K562 (cell line): ENCODE data around the gene ALPK1. TPM values are rescaled to one million over a fixed set of nuclear protein-coding genes. Genes with fewer than 3 reads are reported as not detected.

Experiments
- ATAC-seq: fragments of 200-7000 bp; cut with Tn5 transposase; 3 replicates; pipeline ENCODE4 v1.9.1; 2020; ENCODE audit warnings: moderate library complexity
- BruUV-seq: library from RNA; stranded (reverse); fragments of 400-500 nt; replicated peaks from 2 replicates; lab custom pipeline; 2021; lab: Mats Ljungman, UMichigan
- CTCF ChIA-PET: fragments of 300-600 bp; formaldehyde crosslinking; extraction: SDS; loops from one replicate; lab custom pipeline; 2021; ENCODE audit warnings: low intra/inter-chr PET ratio; lab: Yijun Ruan, JAX
- POLR2A ChIA-PET: fragments of 300-600, 350-650 bp; sonication (Branson Sonifier 250); formaldehyde crosslinking; extraction: SDS; loops from one replicate; lab custom pipeline; 2021; ENCODE audit warnings: antibody characterized with exemption, inconsistent platforms; lab: Yijun Ruan, JAX
- DNase-seq, 4 experiments: peaks; one replicate each; pipeline versions ENCODE4 v3.0.0 to v3.0.0-alpha.2; 2011 to 2018; ENCODE audit warnings: low spot score in 3 of 4, mixed read lengths in 3 of 4; ENCODE audit errors: extremely low read depth in 1 of 4
- FAIRE-seq: peaks from 2 replicates; lab custom pipeline; 2011; peaks lifted over from hg19 to GRCh38; lab: Jason Lieb, UNC
- H2AFZ ChIP-seq: 2 replicates; pipeline ENCODE4 v1.6.0; 2011; ENCODE audit warnings: low read depth, low read length, control low read depth, inconsistent platforms
- H3K27ac ChIP-seq: fragments of 200-600 bp; 3 replicates; pipeline ENCODE4 v1.8.0; 2011; ENCODE audit warnings: low read depth, mild to moderate bottlenecking, control low read depth, inconsistent platforms, low read length, moderate library complexity, mixed read lengths; ENCODE audit errors: extremely low read depth
- H3K27me3 ChIP-seq, 2 experiments: fragments of 300-600 bp in 1 of 2; 2 replicates in 1 of 2; 3 replicates in 1 of 2; pipeline versions ENCODE4 v1.6.0 to v1.8.0; 2011; ENCODE audit warnings: inconsistent platforms in 2 of 2, low read length in 2 of 2, mild to moderate bottlenecking in 1 of 2, mixed read lengths in 1 of 2, moderate library complexity in 1 of 2; ENCODE audit not compliant: control insufficient read depth in 2 of 2, insufficient read depth in 2 of 2
- H3K36me3 ChIP-seq: fragments of 300-600 bp; 3 replicates; pipeline ENCODE4 v1.8.0; 2011; ENCODE audit warnings: mild to moderate bottlenecking, low read length, inconsistent platforms; ENCODE audit not compliant: control insufficient read depth, insufficient read depth
- H3K4me1 ChIP-seq, 2 experiments: fragments of 200-600 bp in 1 of 2; replicated peaks in 1 of 2; 2 replicates in 1 of 2; 3 replicates in 1 of 2; pipeline versions ENCODE4 v1.5.1 to v1.8.0; 2011; ENCODE audit warnings: inconsistent platforms in 2 of 2, low read length in 2 of 2, mild to moderate bottlenecking in 1 of 2, mixed read lengths in 1 of 2, moderate library complexity in 1 of 2; ENCODE audit not compliant: control insufficient read depth in 2 of 2, insufficient read depth in 2 of 2
- H3K4me2 ChIP-seq: 2 replicates; pipeline ENCODE4 v1.6.1; 2011; ENCODE audit warnings: low read length, control low read depth, inconsistent platforms, mixed read lengths; ENCODE audit not compliant: insufficient read depth
- H3K4me3 ChIP-seq: fragments of 200-600 bp; sonication (generic), shearing (Covaris generic); 2 replicates; pipeline ENCODE4 v1.5.1; 2016; ENCODE audit warnings: control low read depth, inconsistent platforms
- H3K79me2 ChIP-seq: fragments of 200-600 bp; 3 replicates; pipeline ENCODE4 v1.8.0; 2011; ENCODE audit warnings: low read length, inconsistent platforms; ENCODE audit not compliant: control insufficient read depth, insufficient read depth
- H3K9ac ChIP-seq, 2 experiments: 2 replicates each; pipeline versions ENCODE4 v1.6.0 to v1.6.1; 2011; ENCODE audit warnings: low read depth in 2 of 2, low read length in 2 of 2, control low read depth in 1 of 2, inconsistent platforms in 1 of 2, mild to moderate bottlenecking in 1 of 2, mixed read lengths in 1 of 2; ENCODE audit not compliant: insufficient read depth in 1 of 2
- H3K9me1 ChIP-seq: one replicate; pipeline ENCODE4 v1.6.0; 2011; ENCODE audit warnings: inconsistent platforms, mild to moderate bottlenecking, low read length, moderate library complexity; ENCODE audit not compliant: control insufficient read depth, insufficient read depth
- H3K9me3 ChIP-seq: replicated peaks from 2 replicates; pipeline ENCODE4 v1.5.1; 2011; ENCODE audit warnings: low read depth, low read length, inconsistent platforms; ENCODE audit not compliant: control insufficient read depth, insufficient read depth
- H4K20me1 ChIP-seq: replicated peaks from 2 replicates; pipeline ENCODE4 v1.6.1; 2011; ENCODE audit warnings: low read length, inconsistent platforms, mixed read lengths; ENCODE audit not compliant: control insufficient read depth, insufficient read depth
- NRF1 ChIP-seq, 2 experiments: fragments of 450-650 bp; IDR thresholded peaks in 1 of 2; conservative IDR thresholded peaks in 1 of 2; 2 replicates each; pipeline ENCODE4 v1.6.1; 2014; ENCODE audit warnings: mild to moderate bottlenecking in 2 of 2
- WGBS: fragments of 100-300 bp; shearing (Covaris generic); methylation state at CpG from one replicate; pipeline ENCODE4 v1.1.6; 2016; ENCODE audit warnings: low coverage, mixed read lengths; ENCODE audit not compliant: insufficient coverage; ENCODE audit errors: missing lambda C conversion rate; 5-methylcytosine and 5-hydroxymethylcytosine counted together
- in situ Hi-C: fragments of 300-500 bp; cut with MboI; formaldehyde crosslinking; loops from 4 replicates; pipeline ENCODE4 v1.15.0; 2018; ENCODE audit warnings: inconsistent platforms, mixed read lengths
- intact Hi-C: fragments of 100-400 bp; cut with micrococcal nuclease; formaldehyde crosslinking; loops from 2 replicates; pipeline ENCODE4 v1.14.2; 2022
- polyA plus RNA-seq, 8 experiments: library from polyadenylated mRNA; depleted of rRNA in 4 of 8; stranded (reverse) in 5 of 8; unstranded in 3 of 8; fragments of >200 nt; fragmentation: Nextera tagmentation in 2 of 8; fragmentation: Illumina TruSeq in 1 of 8; extraction: Ambion mirVana in 2 of 8; extraction: Trizol in 1 of 8; gene quantifications; 2 replicates each; pipeline versions ENCODE4 v1.2.1 to v1.2.3, GENCODE V29; 2011 to 2014; ENCODE audit warnings: inconsistent platforms in 1 of 8, missing spikeins in 1 of 8
- total RNA-seq, 7 experiments: library from RNA; depleted of rRNA in 6 of 7; stranded (reverse); fragments of >200 nt in 6 of 7; fragmentation: Illumina TruSeq in 2 of 7; extraction: Trizol in 2 of 7; gene quantifications; 2 replicates each; pipeline versions ENCODE4 v1.2.1 to v1.2.3, GENCODE V29; 2011 to 2021; ENCODE audit warnings: low replicate concordance in 1 of 7
- TF ChIP-seq, protein P1 (sequence below): fragments of 450-650 bp; IDR thresholded peaks from 2 replicates; pipeline ENCODE4 v1.6.1; 2016
- TF ChIP-seq, protein P2 (sequence below): sonication (generic); formaldehyde crosslinking; IDR thresholded peaks from 2 replicates; pipeline ENCODE4 v1.8.0; 2023; ENCODE audit warnings: missing genetic modification reagents, mild to moderate bottlenecking, borderline replicate concordance
- TF ChIP-seq, protein P3 (sequence below): fragments of 450-650 bp; IDR thresholded peaks from 2 replicates; pipeline ENCODE4 v1.6.1; 2018; ENCODE audit warnings: mild to moderate bottlenecking, low read depth; ENCODE audit not compliant: partially characterized antibody

ALPK1 gene
- total and polyA plus RNA-seq, 9 of the 15 experiments (the other 6 are each of a cell fraction or from before 2014, with no cell fraction given) = 2.3 to 6.9 (median 4.6) TPM

DNA sequence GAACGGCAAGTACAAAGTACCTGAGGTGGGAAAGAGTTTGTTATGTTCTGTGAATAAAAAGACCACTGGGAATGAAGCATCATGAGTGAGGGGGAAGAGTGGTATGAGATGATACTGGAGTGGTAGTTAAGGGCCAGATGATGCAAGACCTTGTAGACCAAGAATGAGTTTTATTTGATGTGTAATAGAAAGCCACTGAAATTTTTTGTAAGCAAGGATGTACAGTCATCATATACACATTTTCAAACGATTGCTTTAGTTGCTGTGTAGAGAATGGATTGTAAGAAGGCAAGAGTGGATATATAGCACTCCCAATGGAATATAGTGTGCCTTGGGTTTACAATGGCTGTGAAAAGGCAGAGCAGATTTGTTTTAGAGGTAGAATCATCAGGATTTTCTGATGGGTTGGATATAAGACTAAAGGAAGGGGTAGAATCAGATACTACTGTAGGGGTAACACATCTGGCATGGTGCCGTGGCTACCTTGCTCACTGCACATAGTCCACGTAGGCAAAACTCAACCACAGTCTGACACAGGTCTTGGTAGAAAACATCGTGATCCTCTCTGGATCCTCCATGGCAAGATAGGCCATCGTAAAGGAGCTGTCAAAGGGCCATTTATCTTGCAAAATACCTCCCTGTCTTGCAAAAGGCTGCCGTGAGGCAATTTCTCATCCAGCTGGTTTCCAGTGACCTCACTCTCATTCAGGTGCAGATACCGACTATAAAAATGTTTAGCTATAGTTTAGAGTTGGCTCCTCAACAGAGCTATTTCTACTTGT is 26.3 kb upstream of the ALPK1 start (continued):
- TF ChIP-seq, protein P1, sequence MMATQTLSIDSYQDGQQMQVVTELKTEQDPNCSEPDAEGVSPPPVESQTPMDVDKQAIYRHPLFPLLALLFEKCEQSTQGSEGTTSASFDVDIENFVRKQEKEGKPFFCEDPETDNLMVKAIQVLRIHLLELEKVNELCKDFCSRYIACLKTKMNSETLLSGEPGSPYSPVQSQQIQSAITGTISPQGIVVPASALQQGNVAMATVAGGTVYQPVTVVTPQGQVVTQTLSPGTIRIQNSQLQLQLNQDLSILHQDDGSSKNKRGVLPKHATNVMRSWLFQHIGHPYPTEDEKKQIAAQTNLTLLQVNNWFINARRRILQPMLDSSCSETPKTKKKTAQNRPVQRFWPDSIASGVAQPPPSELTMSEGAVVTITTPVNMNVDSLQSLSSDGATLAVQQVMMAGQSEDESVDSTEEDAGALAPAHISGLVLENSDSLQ = peak; percentile 6; the same call in 1 of the 2 replicates

DNA sequence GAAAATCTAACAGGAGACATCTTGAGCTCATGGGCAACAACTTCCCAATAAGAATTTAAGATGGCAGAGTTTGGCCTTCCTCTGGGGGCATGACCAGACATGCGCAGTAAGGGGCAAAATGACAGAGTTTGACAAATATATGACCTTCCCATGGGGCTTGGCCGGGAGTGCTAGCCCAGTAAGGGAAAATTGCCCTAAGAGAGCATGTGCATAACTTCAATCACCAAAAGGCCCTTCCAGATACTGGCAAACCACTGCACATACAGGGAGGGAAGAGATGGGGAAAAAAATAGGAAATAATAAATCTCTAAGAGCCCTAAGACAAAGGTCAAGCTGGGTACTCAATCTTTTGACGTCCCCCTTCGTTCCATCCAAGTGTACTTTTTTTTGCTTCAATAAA is 24.9 kb upstream of the ALPK1 start:
- POLR2A ChIA-PET = interaction anchor here (2.0 kb wide), 1 partner anchor 13 kb away, joined by 4 read pairs; the partner anchor contains the start of gene TIFA
- in situ Hi-C loops (no loop called here), intact Hi-C loops (no loop called here)

More for the DNA sequence above, 24.9 kb upstream of the ALPK1 start:
- Histone ChIP-seq H3K79me2 (no peaks in the 10 kb centered on the region), H3K4me3 (no peak overlapping the region), H3K27me3 (no peaks in the 10 kb centered on the region), H3K27ac (no peak overlapping the region), H3K9me1 (no peaks in the 10 kb centered on the region), H2AFZ (no peak overlapping the region), H3K4me2 (no peak overlapping the region), H3K36me3 (peaks cover 12% of the 10 kb centered on the region), H4K20me1 (peaks cover 4% of the 10 kb centered on the region; the same call in 1 of the 2 replicates), H3K9ac (no peak overlapping the region), H3K9me3 (no peaks in the 10 kb centered on the region), H3K4me1 (no peaks in the 10 kb centered on the region)
- BruUV-seq = no TSS peak
- CTCF ChIA-PET = no interaction called here
- ATAC-seq (no peak), DNase-seq (no peak), FAIRE-seq (no peak)
- WGBS = 89% methylated on average over 4 of the region's 4 CpGs
- TF ChIP-seq, protein P2, sequence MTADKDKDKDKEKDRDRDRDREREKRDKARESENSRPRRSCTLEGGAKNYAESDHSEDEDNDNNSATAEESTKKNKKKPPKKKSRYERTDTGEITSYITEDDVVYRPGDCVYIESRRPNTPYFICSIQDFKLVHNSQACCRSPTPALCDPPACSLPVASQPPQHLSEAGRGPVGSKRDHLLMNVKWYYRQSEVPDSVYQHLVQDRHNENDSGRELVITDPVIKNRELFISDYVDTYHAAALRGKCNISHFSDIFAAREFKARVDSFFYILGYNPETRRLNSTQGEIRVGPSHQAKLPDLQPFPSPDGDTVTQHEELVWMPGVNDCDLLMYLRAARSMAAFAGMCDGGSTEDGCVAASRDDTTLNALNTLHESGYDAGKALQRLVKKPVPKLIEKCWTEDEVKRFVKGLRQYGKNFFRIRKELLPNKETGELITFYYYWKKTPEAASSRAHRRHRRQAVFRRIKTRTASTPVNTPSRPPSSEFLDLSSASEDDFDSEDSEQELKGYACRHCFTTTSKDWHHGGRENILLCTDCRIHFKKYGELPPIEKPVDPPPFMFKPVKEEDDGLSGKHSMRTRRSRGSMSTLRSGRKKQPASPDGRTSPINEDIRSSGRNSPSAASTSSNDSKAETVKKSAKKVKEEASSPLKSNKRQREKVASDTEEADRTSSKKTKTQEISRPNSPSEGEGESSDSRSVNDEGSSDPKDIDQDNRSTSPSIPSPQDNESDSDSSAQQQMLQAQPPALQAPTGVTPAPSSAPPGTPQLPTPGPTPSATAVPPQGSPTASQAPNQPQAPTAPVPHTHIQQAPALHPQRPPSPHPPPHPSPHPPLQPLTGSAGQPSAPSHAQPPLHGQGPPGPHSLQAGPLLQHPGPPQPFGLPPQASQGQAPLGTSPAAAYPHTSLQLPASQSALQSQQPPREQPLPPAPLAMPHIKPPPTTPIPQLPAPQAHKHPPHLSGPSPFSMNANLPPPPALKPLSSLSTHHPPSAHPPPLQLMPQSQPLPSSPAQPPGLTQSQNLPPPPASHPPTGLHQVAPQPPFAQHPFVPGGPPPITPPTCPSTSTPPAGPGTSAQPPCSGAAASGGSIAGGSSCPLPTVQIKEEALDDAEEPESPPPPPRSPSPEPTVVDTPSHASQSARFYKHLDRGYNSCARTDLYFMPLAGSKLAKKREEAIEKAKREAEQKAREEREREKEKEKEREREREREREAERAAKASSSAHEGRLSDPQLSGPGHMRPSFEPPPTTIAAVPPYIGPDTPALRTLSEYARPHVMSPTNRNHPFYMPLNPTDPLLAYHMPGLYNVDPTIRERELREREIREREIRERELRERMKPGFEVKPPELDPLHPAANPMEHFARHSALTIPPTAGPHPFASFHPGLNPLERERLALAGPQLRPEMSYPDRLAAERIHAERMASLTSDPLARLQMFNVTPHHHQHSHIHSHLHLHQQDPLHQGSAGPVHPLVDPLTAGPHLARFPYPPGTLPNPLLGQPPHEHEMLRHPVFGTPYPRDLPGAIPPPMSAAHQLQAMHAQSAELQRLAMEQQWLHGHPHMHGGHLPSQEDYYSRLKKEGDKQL (CRISPR knock-in tag) = no peak
- no peak for TF ChIP-seq NRF1 (conservative IDR thresholded peaks at IDR 0.05 in 1 of 2, IDR thresholded peaks at IDR 0.05 in 1 of 2)
- TF ChIP-seq, protein P3, sequence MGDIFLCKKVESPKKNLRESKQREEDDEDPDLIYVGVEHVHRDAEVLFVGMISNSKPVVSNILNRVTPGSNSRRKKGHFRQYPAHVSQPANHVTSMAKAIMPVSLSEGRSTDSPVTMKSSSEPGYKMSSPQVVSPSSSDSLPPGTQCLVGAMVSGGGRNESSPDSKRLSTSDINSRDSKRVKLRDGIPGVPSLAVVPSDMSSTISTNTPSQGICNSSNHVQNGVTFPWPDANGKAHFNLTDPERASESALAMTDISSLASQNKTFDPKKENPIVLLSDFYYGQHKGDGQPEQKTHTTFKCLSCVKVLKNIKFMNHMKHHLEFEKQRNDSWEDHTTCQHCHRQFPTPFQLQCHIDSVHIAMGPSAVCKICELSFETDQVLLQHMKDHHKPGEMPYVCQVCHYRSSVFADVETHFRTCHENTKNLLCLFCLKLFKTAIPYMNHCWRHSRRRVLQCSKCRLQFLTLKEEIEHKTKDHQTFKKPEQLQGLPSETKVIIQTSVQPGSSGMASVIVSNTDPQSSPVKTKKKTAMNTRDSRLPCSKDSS = no peak
